Esophagus muscularis mucosa (tissue), 4 donors: Measurements from ENCODE around the gene AUNIP. TPM values are rescaled to one million over a fixed set of nuclear protein-coding genes. Genes with fewer than 3 reads are reported as not detected.

Source experiments
- DNase-seq: peaks from one replicate; pipeline ENCODE4 v3.0.0-alpha.2; 2017; ENCODE audit errors: extremely low spot score
- H3K27ac ChIP-seq, 4 donors: fragments of 200-600 bp; sonication (generic); replicated peaks in 1 of 4; 1 replicate in 3 of 4; 2 replicates in 1 of 4; pipeline ENCODE4 v1.5.1; 2016 to 2019; ENCODE audit warnings: mild to moderate bottlenecking in 1 of 4
- H3K27me3 ChIP-seq, 4 donors: fragments of 200-600 bp; sonication (generic); one replicate each; pipeline versions ENCODE4 v1.5.1 to v1.6.0; 2016 to 2019
- H3K36me3 ChIP-seq, 4 donors: fragments of 200-600 bp; sonication (generic); one replicate each; pipeline ENCODE4 v1.5.1; 2016 to 2019
- H3K4me1 ChIP-seq, 4 donors: fragments of 200-600 bp; sonication (generic); one replicate each; pipeline ENCODE4 v1.5.1; 2016 to 2019
- H3K4me3 ChIP-seq, 4 donors: fragments of 200-600 bp; sonication (generic); 1 replicate in 2 of 4; 2 replicates in 2 of 4; pipeline ENCODE4 v1.5.1; 2016 to 2019; ENCODE audit warnings: mild to moderate bottlenecking in 4 of 4, moderate library complexity in 1 of 4
- H3K9me3 ChIP-seq, 4 donors: fragments of 200-600 bp; sonication (generic); 1 replicate in 3 of 4; 2 replicates in 1 of 4; pipeline ENCODE4 v1.5.1; 2016 to 2019
- EP300 ChIP-seq: sonication (generic); formaldehyde crosslinking; IDR thresholded peaks from one replicate; pipeline ENCODE4 v1.6.1; 2017; ENCODE audit warnings: antibody characterized with exemption
- POLR2A ChIP-seq: fragments of 450-650 bp; IDR thresholded peaks from one replicate; pipeline ENCODE4 v1.6.1; 2017; ENCODE audit warnings: antibody characterized with exemption, moderate library complexity, mild to moderate bottlenecking, low read depth
- POLR2AphosphoS5 ChIP-seq, 2 donors: sonication (generic); formaldehyde crosslinking; IDR thresholded peaks; one replicate each; pipeline ENCODE4 v1.6.1; 2017; ENCODE audit warnings: antibody characterized with exemption in 2 of 2
- WGBS: methylation state at CpG from one replicate; pipeline ENCODE4 v1.1.5; 2018; 5-methylcytosine and 5-hydroxymethylcytosine counted together
- intact Hi-C: fragments of 100-400 bp; cut with DNase I; formaldehyde crosslinking; loops from one replicate; pipeline ENCODE4 v1.15.1; 2023
- total RNA-seq, 4 donors: library from RNA; depleted of rRNA; stranded (reverse); fragments of >200 nt; gene quantifications; one replicate each; pipeline versions ENCODE4 v1.1.0 to v1.2.1, GENCODE V29; 2016
- TF ChIP-seq, protein P1 (sequence below), 3 experiments: fragments of 200-600 bp in 2 of 3; fragments of 450-650 bp in 1 of 3; sonication (generic) in 2 of 3; IDR thresholded peaks; one replicate each; pipeline ENCODE4 v1.5.1; 2017 to 2019; ENCODE audit warnings: antibody characterized with exemption in 3 of 3, mild to moderate bottlenecking in 2 of 3, moderate library complexity in 1 of 3

The AUNIP gene
- total RNA-seq, 4 donors from 2014 or later: not detected

DNA sequence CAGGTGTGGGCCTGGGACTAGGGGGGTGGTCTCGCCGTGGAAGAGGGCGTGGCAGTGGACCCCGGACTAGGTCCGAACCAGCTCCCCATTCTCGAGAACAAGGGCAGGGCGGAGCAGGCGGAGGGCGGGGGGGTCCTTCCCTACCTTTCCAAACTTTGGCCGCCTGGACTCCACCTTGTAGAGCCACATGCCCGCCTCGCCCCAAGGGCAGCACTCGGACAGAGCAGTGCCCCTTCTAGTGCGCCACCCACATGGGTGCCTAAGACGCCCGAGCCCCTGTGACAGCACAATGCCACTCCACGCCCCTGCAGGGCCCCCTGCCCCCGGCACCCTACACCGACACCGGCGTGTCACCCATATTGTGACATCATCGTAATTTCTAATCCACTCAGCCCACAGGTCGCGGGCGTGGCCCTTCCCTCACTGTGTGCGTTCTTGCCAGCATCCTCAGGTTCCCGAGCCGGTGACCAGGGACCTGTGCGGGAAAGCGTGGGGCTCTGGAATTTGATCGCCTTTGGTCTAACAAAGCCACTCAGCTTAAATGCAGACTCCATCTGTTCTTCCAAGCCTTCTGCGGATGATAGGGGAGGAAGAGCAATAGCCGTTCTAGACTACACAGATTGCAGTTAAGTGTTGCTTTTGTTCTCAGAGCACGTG, 47.5 kb upstream of the AUNIP start:
- Histone ChIP-seq H3K4me1 (peaks cover 17 to 33% (median 30%) of the 10 kb centered on the region in 4 donors), H3K27me3 (no peaks in the 10 kb centered on the region), H3K36me3 (peaks cover 0 to 9% (median 2%) of the 10 kb centered on the region in 4 donors), H3K27ac (peak overlapping the region; percentile 50 to 85 (median 75)), H3K4me3 (peak overlapping the region; percentile 73 to 89 (median 79)), H3K9me3 (no peaks in the 10 kb centered on the region)
- whole genome bisulfite sequencing: 28% methylated on average over 22 of the region's 34 CpGs
- TF ChIP-seq, protein P1, sequence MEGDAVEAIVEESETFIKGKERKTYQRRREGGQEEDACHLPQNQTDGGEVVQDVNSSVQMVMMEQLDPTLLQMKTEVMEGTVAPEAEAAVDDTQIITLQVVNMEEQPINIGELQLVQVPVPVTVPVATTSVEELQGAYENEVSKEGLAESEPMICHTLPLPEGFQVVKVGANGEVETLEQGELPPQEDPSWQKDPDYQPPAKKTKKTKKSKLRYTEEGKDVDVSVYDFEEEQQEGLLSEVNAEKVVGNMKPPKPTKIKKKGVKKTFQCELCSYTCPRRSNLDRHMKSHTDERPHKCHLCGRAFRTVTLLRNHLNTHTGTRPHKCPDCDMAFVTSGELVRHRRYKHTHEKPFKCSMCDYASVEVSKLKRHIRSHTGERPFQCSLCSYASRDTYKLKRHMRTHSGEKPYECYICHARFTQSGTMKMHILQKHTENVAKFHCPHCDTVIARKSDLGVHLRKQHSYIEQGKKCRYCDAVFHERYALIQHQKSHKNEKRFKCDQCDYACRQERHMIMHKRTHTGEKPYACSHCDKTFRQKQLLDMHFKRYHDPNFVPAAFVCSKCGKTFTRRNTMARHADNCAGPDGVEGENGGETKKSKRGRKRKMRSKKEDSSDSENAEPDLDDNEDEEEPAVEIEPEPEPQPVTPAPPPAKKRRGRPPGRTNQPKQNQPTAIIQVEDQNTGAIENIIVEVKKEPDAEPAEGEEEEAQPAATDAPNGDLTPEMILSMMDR (IDR thresholded peaks at IDR 0.05): no peak
- TF ChIP-seq EP300: no peak
- no peak for TF ChIP-seq POLR2A
- TF ChIP-seq POLR2AphosphoS5 (IDR thresholded peaks at IDR 0.05): no peak
- intact Hi-C loops: no loop called here
- DNase-seq: no peak

DNA sequence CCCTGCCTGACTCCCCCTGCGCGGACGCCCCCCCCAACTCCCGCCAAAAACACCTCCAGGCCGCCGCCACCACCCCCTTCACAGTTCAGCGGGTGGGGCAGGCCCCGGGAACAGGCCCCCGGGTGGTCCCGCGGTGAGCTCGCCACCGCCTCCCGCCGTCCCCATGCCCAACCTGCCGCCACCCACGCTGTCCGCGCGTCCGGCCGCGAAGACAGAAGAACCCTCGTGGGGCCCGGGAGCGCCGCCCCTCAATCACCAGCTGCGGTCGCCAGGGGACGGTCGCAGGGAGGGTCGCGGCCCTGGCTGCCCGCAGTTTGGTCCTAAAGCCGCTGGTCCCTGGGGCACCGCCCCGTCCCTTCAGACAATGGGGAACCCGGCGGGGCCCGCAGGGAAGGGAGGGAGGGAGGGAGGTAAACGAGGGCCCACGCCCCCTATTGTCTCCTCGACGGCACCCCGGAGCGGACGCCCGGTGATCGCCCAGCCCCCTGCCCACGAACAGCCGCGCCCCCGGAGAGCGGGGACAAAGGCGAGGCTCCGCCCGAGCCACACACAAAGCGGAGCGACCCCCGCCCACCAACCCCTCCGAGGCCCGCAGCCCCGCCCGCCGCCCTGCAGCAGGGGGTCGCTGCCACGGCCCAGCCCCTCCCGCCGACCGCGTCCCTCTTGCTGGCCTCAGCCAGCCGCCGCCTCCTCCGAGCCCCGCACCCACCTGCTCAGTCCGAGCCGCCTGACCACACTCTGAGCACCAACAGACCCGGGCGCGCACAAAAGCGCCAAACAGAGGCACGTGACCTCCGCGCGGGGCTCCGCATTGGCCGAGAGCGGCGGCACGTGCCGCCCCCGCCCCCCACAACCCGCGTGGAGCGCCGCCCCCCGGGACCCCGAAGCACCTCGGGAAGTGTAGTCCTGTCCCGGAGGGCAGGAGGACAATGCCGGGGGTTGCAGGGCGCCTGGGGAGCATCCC, 46.7 kb upstream of the AUNIP start, which contains the start of gene STMN1:
Gene STMN1 (minus strand): TSS at position 740 of the 964 bp plus-strand sequence. CDS start 1,743 bp downstream, outside the sequence.
- no CpG with 5 or more reads among the region's 102 CpGs for WGBS
- TF ChIP-seq, protein P1 (IDR thresholded peaks at IDR 0.05): peak in 1 of 3 experiments; percentile 11
- no peak for TF ChIP-seq EP300
- peak; percentile 93 to 97 for TF ChIP-seq POLR2AphosphoS5 (IDR thresholded peaks at IDR 0.05)
- peak; percentile 43 for TF ChIP-seq POLR2A

DNA sequence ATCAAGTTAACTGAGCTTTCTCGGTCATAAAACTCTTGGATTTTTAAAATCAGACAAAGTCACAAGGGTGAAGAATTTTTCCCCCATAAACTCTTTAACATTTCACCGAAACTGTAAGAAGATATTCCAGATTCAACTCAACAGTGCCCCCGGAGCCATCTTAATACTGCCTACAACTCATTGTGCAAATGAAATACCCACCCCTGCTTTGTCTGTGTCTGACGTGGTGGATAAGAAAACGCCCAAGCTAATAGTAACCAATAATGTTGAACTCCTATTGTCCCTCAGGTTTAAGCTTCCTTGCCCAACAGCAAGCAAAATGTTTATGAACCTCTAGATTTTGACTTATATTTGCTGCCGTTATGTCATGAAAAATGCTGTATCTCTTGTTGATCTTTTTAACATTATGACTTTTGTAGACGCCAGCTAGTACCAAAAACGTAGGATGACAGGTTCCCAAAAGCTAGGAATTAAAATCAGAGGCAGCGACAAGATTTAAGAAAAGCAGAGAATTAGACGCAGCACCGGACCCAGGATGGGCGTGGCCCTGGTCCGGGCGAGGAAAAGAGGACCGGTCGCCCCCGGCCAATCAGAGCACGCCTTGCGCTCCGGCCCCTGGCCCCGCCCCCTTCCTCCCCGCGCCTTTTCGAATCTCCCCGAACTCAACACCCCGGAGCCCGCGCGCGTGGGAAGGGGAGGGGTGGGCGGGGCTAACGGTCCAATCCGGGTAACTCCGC, 45.9 kb upstream of the AUNIP start:
- Histone ChIP-seq H3K9me3 (no peaks in the 10 kb centered on the region), H3K36me3 (peaks cover 0 to 26% (median 11%) of the 10 kb centered on the region in 4 donors), H3K27ac (peak overlapping the region; percentile 50 to 85 (median 75)), H3K4me1 (peaks cover 17 to 33% (median 30%) of the 10 kb centered on the region in 4 donors), H3K4me3 (peak overlapping the region; percentile 73 to 89 (median 79)), H3K27me3 (no peaks in the 10 kb centered on the region)
- WGBS: under 1% methylated on average over 15 of the region's 34 CpGs
- TF ChIP-seq POLR2A (no peak), POLR2AphosphoS5 (IDR thresholded peaks at IDR 0.05) (peak in 1 of 2 donors; percentile 28)
- intact Hi-C loops: loop anchor here (2.0 kb wide), 1 partner anchor 94 kb away; the partner anchor contains the start of gene PAFAH2
- peak; percentile 99 for DNase-seq

More for the DNA sequence above, 46.7 kb upstream of the AUNIP start, which contains the start of gene STMN1:
- Histone ChIP-seq H3K27me3 (no peaks in the 10 kb centered on the region), H3K36me3 (peaks cover 0 to 17% (median 8%) of the 10 kb centered on the region in 4 donors), H3K4me3 (peak within 1 kb of the TSS; percentile 73 to 89 (median 79)), H3K9me3 (no peaks in the 10 kb centered on the region), H3K4me1 (peaks cover 17 to 33% (median 30%) of the 10 kb centered on the region in 4 donors), H3K27ac (peak within 1 kb of the TSS; percentile 50 to 85 (median 75))
- DNase-seq: peak; percentile 98
- intact Hi-C loops: loop anchor here (2.0 kb wide), 1 partner anchor 93 kb away; the partner anchor contains the start of gene PAFAH2

DNA sequence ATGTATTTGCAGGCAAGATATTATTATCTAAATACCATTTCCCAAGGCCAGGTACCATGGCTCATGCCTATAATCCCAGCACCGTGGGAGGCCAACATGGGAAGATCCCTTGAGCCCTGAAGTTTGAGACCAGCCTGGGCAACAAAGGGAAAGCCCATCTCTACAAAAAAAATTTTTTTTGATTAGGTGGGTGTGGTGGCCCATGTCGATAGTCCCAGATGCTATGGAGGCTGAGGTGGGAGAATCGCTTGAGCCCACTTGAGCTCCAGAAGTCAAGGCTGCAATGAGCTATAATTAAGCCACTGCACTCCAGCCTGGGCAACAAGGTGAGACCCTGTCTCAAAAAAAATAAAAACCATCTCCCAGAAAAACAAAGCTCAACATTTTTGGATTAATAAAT, 44.7 kb upstream of the AUNIP start:
- no peaks in the 10 kb centered on the region for H3K27me3 ChIP-seq
- DNase-seq: no peak
- H3K36me3 ChIP-seq: peaks cover 0 to 35% (median 11%) of the 10 kb centered on the region in 4 donors
- H3K27ac ChIP-seq: no peak overlapping the region
- H3K9me3 ChIP-seq: no peaks in the 10 kb centered on the region
- peaks cover 17 to 33% (median 30%) of the 10 kb centered on the region in 4 donors for H3K4me1 ChIP-seq
- H3K4me3 ChIP-seq: no peak overlapping the region
- WGBS: 62% methylated on average over 3 of the region's 3 CpGs
- intact Hi-C loops: loop anchor here (2.0 kb wide), 1 partner anchor 95 kb away; the partner anchor contains the start of gene PAFAH2
- no peak for TF ChIP-seq POLR2AphosphoS5 (IDR thresholded peaks at IDR 0.05)
- TF ChIP-seq, protein P1 (IDR thresholded peaks at IDR 0.05): no peak
- no peak for TF ChIP-seq POLR2A
- TF ChIP-seq EP300: no peak
